ENCODE results near the gene DHRS7B.

DNA sequence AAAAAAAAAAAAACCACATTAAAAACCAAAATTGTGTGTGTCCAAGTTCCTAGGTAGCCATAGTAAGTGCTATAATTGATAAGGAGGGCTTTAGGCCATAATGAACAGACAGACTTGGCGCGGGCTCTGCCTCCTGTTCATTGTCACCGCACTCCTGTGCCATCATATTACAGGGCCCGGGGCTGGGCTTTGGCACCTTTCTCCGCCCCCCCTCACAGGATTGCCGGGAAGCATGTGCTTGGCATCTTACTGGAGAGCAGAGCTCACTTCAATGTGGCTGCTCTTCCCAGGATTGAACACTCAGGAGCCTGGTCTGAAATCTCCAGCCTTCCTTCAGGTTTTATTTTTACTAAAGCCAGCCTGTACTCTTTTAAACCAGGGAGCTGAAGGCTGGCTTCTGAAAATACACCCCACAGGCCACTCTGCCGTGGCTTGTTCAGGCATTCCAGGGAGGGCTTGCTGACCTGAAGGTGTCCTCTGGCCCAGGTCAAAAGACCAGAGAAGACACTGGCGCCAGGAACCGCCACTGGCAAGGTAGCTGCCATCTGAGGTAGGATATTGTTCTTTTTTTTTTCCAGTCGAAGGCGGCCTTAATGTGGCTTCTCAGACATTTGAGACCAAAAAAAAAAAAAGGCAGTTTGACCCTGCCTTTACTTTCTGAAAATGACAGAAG is 39.3 kb downstream of the DHRS7B start:
- TF ChIP-seq HCFC1 (IDR thresholded peaks at IDR 0.05; ENCODE audit: low read depth, low read length), result no peak
- TF ChIP-seq ZSCAN20 (CRISPR knock-in tag; IDR thresholded peaks at IDR 0.05; ENCODE audit: borderline replicate concordance), result no peak
- TF ChIP-seq, protein P1, sequence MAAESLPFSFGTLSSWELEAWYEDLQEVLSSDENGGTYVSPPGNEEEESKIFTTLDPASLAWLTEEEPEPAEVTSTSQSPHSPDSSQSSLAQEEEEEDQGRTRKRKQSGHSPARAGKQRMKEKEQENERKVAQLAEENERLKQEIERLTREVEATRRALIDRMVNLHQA (CRISPR knock-in tag; IDR thresholded peaks at IDR 0.05), result no peak
- no peak for TF ChIP-seq MYNN (CRISPR knock-in tag; IDR thresholded peaks at IDR 0.05; ENCODE audit: low read depth)
- no peak for TF ChIP-seq KMT2B (CRISPR knock-in tag; IDR thresholded peaks at IDR 0.05)
- no peak for TF ChIP-seq CREB1 (IDR thresholded peaks at IDR 0.05)
- no peak for TF ChIP-seq CREB1 (CRISPR knock-in tag; IDR thresholded peaks at IDR 0.05)
- no peak for TF ChIP-seq ZNF441 (CRISPR knock-in tag; IDR thresholded peaks at IDR 0.05; ENCODE audit: borderline replicate concordance)
- TF ChIP-seq, protein P2, sequence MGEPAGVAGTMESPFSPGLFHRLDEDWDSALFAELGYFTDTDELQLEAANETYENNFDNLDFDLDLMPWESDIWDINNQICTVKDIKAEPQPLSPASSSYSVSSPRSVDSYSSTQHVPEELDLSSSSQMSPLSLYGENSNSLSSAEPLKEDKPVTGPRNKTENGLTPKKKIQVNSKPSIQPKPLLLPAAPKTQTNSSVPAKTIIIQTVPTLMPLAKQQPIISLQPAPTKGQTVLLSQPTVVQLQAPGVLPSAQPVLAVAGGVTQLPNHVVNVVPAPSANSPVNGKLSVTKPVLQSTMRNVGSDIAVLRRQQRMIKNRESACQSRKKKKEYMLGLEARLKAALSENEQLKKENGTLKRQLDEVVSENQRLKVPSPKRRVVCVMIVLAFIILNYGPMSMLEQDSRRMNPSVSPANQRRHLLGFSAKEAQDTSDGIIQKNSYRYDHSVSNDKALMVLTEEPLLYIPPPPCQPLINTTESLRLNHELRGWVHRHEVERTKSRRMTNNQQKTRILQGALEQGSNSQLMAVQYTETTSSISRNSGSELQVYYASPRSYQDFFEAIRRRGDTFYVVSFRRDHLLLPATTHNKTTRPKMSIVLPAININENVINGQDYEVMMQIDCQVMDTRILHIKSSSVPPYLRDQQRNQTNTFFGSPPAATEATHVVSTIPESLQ (CRISPR knock-in tag; conservative IDR thresholded peaks at IDR 0.05), result no peak
- no peak for TF ChIP-seq POLR2A (IDR thresholded peaks at IDR 0.05; ENCODE audit: insufficient read depth in 1 of 2, low read depth in 2 of 2, low read length in 2 of 2)
- TF ChIP-seq CHD2 (IDR thresholded peaks at IDR 0.05; ENCODE audit: low read depth, low read length), result no peak
- TF ChIP-seq ZSCAN29 (CRISPR knock-in tag; conservative IDR thresholded peaks at IDR 0.05), result no peak
- no peak for TF ChIP-seq RAD21 (CRISPR knock-in tag; IDR thresholded peaks at IDR 0.05)
- no peak for TF ChIP-seq TCF7 (IDR thresholded peaks at IDR 0.05; ENCODE audit: low read depth)
